ENCODE results near the gene CA11.
"Not testable (repeated sequence)": the region's sequence is repeated elsewhere in the genome, so short reads cannot be mapped to it uniquely, and the experiment has no call there.

CA11 gene

GRCh38 chr19:48646001-48646721 lies at the start of gene CA11:
Gene CA11 (minus strand): TSS chr19:48646187. CDS start chr19:48645632, 555 bp downstream.
- intact Hi-C loops (cut with DNase I; ENCODE audit: low total_unique reads), result loop anchor here (2.0 to 10.0 kb wide), 3 partner anchors 27 to 349 kb away; partner anchors contain the start of genes GYS1, HSD17B14, NTN5 and RUVBL2
- DNase-seq, result peak; percentile 84 to 94
- peak within 1 kb of the TSS; percentile 86 to 88 for H3K27ac ChIP-seq
- no peaks in the 10 kb centered on the region for H3K27me3 ChIP-seq
- TF ChIP-seq CTCF (IDR thresholded peaks at IDR 0.05), result peak; percentile 82 to 94
- no peaks in the 10 kb centered on the region for H3K9me3 ChIP-seq
- H3K36me3 ChIP-seq, result no peaks in the 10 kb centered on the region
- peak within 1 kb of the TSS; percentile 57 to 64 for H3K4me3 ChIP-seq
- peaks cover 7 to 19% (median 14%) of the 10 kb centered on the region in 4 donors for H3K4me1 ChIP-seq

DNA sequence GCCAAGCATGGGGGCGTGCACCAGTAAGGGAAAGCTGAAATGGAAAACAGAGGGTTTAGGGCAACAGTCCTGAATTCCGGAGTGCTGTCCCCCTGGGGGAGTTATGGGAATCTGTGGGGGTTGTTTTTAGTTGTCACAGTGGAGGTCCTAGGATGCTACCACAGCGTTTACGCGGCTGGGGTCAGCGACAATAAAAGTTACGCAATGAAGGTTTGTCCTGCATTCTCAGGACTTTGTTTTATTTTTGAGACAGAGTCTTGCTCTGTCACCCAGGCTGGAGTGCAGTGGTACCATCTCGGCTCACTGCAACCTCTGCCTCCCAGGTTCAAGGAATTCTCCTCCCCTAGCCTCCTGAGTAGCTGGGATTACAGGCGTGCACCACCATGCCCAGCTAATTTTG lies 47.6 kb upstream of the CA11 start:
- H3K4me3 ChIP-seq; H3K36me3 ChIP-seq; intact Hi-C loops (cut with DNase I; ENCODE audit: low total_unique reads); H3K27ac ChIP-seq; H3K9me3 ChIP-seq; DNase-seq: not testable (repeated sequence)
- Histone ChIP-seq H3K27me3 (peaks cover 0 to 28% of the 10 kb centered on the region in 2 donors), H3K4me1 (peaks cover 0 to 10% (median 2%) of the 10 kb centered on the region in 4 donors)

DNA sequence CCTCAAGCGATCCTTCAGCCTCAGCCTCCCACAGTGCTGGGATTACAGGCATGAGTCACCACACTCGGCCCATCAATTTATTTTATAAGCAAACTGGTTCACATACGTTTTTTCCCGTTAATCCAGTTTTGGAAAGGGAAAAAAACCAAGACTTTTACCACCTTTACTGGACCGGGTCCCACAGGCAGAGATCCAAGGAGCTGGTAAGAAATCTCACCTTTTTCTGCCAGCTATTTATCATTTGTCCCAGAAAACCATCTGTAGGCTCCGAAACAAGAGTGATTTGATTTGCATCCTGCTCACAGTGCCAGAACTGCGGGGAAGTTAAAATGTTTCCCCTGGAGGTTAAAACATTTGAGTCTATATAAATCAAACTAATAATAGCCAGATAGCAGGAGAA lies 43.5 kb upstream of the CA11 start:
- Histone ChIP-seq H3K9me3 (no peaks in the 10 kb centered on the region), H3K4me3 (no peak overlapping the region), H3K27ac (no peak overlapping the region), H3K4me1 (no peaks in the 10 kb centered on the region), H3K27me3 (no peaks in the 10 kb centered on the region), H3K36me3 (no peaks in the 10 kb centered on the region)
- intact Hi-C loops (cut with DNase I; ENCODE audit: low total_unique reads), result no loop called here
- no peak for DNase-seq
- no peak for TF ChIP-seq CTCF (IDR thresholded peaks at IDR 0.05)

- Histone ChIP-seq H3K4me1 (no peaks in the 10 kb centered on the region), H3K36me3 (no peaks in the 10 kb centered on the region), H3K9me3 (no peaks in the 10 kb centered on the region), H3K27ac (no peak overlapping the region), H3K4me3 (no peak overlapping the region), H3K27me3 (no peaks in the 10 kb centered on the region)
- no peak for DNase-seq
- intact Hi-C loops (cut with DNase I; ENCODE audit: low total_unique reads), result no loop called here
- no peak for TF ChIP-seq CTCF (IDR thresholded peaks at IDR 0.05)
Observed at GRCh38 chr19:48687776-48688175, 41.8 kb upstream of the CA11 start.

DNA sequence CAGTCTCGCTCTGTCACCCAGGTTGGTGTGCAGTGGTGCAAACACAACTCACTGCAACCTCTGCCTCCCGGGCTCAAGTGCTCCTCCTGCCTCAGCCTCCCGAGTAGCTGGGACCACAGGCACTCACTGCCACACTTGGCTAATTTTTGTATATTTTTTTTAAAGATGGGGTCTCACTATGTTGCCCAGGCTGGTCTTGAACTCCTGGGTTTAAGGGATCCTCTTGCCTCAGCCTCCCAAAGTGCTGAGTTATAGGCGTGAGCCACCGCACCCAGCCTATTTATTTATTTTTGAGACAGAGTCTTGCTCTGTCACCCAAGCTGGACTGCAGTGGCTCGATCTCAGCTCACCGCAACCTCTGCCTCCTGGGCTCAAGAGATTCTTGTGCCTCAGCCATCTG lies 40.6 kb upstream of the CA11 start:
- intact Hi-C loops (cut with DNase I; ENCODE audit: low total_unique reads); H3K27me3 ChIP-seq; H3K9me3 ChIP-seq; H3K4me1 ChIP-seq; H3K4me3 ChIP-seq; H3K27ac ChIP-seq; DNase-seq; H3K36me3 ChIP-seq: not testable (repeated sequence)

DNA sequence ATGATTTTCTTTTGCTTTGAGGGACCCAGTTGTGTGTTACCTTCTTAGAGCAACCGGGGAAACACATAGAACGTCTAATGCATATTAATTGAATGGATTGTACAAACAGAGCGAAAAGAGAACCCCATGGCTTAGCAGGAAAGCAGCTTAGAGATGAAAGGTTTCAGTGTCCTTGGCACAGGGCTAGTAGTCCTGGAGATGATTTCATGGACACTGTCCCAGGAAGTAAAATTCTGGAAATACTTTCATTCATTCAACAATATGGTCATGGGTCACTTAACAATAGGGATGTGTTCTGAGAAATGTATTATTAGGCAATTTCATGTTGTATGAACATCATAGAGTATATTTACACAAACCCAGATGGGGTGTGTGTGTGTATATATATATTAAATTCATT lies 40.1 kb upstream of the CA11 start:
- Histone ChIP-seq H3K27me3 (no peaks in the 10 kb centered on the region), H3K27ac (no peak overlapping the region), H3K9me3 (no peaks in the 10 kb centered on the region), H3K4me1 (no peaks in the 10 kb centered on the region), H3K4me3 (no peak overlapping the region), H3K36me3 (no peaks in the 10 kb centered on the region)
- intact Hi-C loops (cut with DNase I; ENCODE audit: low total_unique reads), result no loop called here
- no peak for DNase-seq
- no peak for TF ChIP-seq CTCF (IDR thresholded peaks at IDR 0.05)
